ENCODE data around the gene EPB41L4A. TPM values are rescaled to one million over a fixed set of nuclear protein-coding genes. Genes with fewer than 3 reads are reported as not detected.

The EPB41L4A gene
- total and polyA plus RNA-seq, 9 donors: 3.3 to 9.1 (median 6.1) TPM

GRCh38 chr5:112293587-112293986 is 125.5 kb downstream of the EPB41L4A start:
- H3K36me3 ChIP-seq (ENCODE audit: control insufficient read depth, insufficient read depth, low read length): no peaks in the 10 kb centered on the region
- H3K27ac ChIP-seq (ENCODE audit: low read length): no peak overlapping the region
- H3K27me3 ChIP-seq (ENCODE audit: control insufficient read depth, insufficient read depth, low read length): no peaks in the 10 kb centered on the region
- no peak overlapping the region for H3K4me3 ChIP-seq (ENCODE audit: low read length)
- WGBS (ENCODE audit: insufficient coverage): 67% methylated on average over 6 of the region's 7 CpGs
- DNase-seq: peak; percentile 9
- H3K4me1 ChIP-seq (ENCODE audit: control insufficient read depth, insufficient read depth, low read length): no peaks in the 10 kb centered on the region
- H3K9me3 ChIP-seq (replicated peaks; ENCODE audit: control insufficient read depth, low read depth, low read length): no peaks in the 10 kb centered on the region

GRCh38 chr5:112290691-112291090 is 128.4 kb downstream of the EPB41L4A start:
- H3K27me3 ChIP-seq (ENCODE audit: control insufficient read depth, insufficient read depth, low read length): no peaks in the 10 kb centered on the region
- no peaks in the 10 kb centered on the region for H3K4me1 ChIP-seq (ENCODE audit: control insufficient read depth, insufficient read depth, low read length)
- no peaks in the 10 kb centered on the region for H3K9me3 ChIP-seq (replicated peaks; ENCODE audit: control insufficient read depth, low read depth, low read length)
- no peaks in the 10 kb centered on the region for H3K36me3 ChIP-seq (ENCODE audit: control insufficient read depth, insufficient read depth, low read length)
- no peak overlapping the region for H3K27ac ChIP-seq (ENCODE audit: low read length)
- H3K4me3 ChIP-seq (ENCODE audit: low read length): no peak overlapping the region
- no peak for DNase-seq

GRCh38 chr5:112289465-112289864 is 129.6 kb downstream of the EPB41L4A start:
- Histone ChIP-seq H3K27me3 (ENCODE audit: control insufficient read depth, insufficient read depth, low read length) (no peaks in the 10 kb centered on the region), H3K27ac (ENCODE audit: low read length) (no peak overlapping the region), H3K9me3 (replicated peaks; ENCODE audit: control insufficient read depth, low read depth, low read length) (no peaks in the 10 kb centered on the region), H3K4me3 (ENCODE audit: low read length) (no peak overlapping the region), H3K36me3 (ENCODE audit: control insufficient read depth, insufficient read depth, low read length) (no peaks in the 10 kb centered on the region), H3K4me1 (ENCODE audit: control insufficient read depth, insufficient read depth, low read length) (no peaks in the 10 kb centered on the region)
- WGBS (ENCODE audit: insufficient coverage): 83% methylated on average over 1 of the region's 4 CpGs
- DNase-seq: no peak

- no peaks in the 10 kb centered on the region for H3K9me3 ChIP-seq (replicated peaks; ENCODE audit: control insufficient read depth, low read depth, low read length)
- H3K27ac ChIP-seq (ENCODE audit: low read length): no peak overlapping the region
- DNase-seq: no peak
- no peaks in the 10 kb centered on the region for H3K27me3 ChIP-seq (ENCODE audit: control insufficient read depth, insufficient read depth, low read length)
- H3K36me3 ChIP-seq (ENCODE audit: control insufficient read depth, insufficient read depth, low read length): no peaks in the 10 kb centered on the region
- no peak overlapping the region for H3K4me3 ChIP-seq (ENCODE audit: low read length)
- H3K4me1 ChIP-seq (ENCODE audit: control insufficient read depth, insufficient read depth, low read length): no peaks in the 10 kb centered on the region
- WGBS (ENCODE audit: insufficient coverage): 92% methylated on average over 3 of the region's 5 CpGs
Measured at GRCh38 chr5:112283943-112284929, 134.8 kb downstream of the EPB41L4A start.

- WGBS (ENCODE audit: insufficient coverage): 33% methylated on average over 1 of the region's 3 CpGs
- DNase-seq: no peak
Measured at GRCh38 chr5:112283034-112283582, 136.0 kb downstream of the EPB41L4A start.

GRCh38 chr5:112279082-112279481 is 140.0 kb downstream of the EPB41L4A start:
- H3K9me3 ChIP-seq (replicated peaks; ENCODE audit: control insufficient read depth, low read depth, low read length): no peaks in the 10 kb centered on the region
- H3K36me3 ChIP-seq (ENCODE audit: control insufficient read depth, insufficient read depth, low read length): no peaks in the 10 kb centered on the region
- DNase-seq: peak; percentile 21
- H3K27ac ChIP-seq (ENCODE audit: low read length): no peak overlapping the region
- WGBS (ENCODE audit: insufficient coverage): 90% methylated on average over 2 of the region's 5 CpGs
- H3K27me3 ChIP-seq (ENCODE audit: control insufficient read depth, insufficient read depth, low read length): no peaks in the 10 kb centered on the region
- no peak overlapping the region for H3K4me3 ChIP-seq (ENCODE audit: low read length)
- no peaks in the 10 kb centered on the region for H3K4me1 ChIP-seq (ENCODE audit: control insufficient read depth, insufficient read depth, low read length)

More at GRCh38 chr5:112283034-112283582, 136.0 kb downstream of the EPB41L4A start:
- Histone ChIP-seq H3K27me3 (ENCODE audit: control insufficient read depth, insufficient read depth, low read length) (no peaks in the 10 kb centered on the region), H3K4me3 (ENCODE audit: low read length) (no peak overlapping the region), H3K4me1 (ENCODE audit: control insufficient read depth, insufficient read depth, low read length) (no peaks in the 10 kb centered on the region), H3K27ac (ENCODE audit: low read length) (no peak overlapping the region), H3K9me3 (replicated peaks; ENCODE audit: control insufficient read depth, low read depth, low read length) (no peaks in the 10 kb centered on the region), H3K36me3 (ENCODE audit: control insufficient read depth, insufficient read depth, low read length) (no peaks in the 10 kb centered on the region)

GRCh38 chr5:112276991-112277390 is 142.1 kb downstream of the EPB41L4A start:
- Histone ChIP-seq H3K9me3 (replicated peaks; ENCODE audit: control insufficient read depth, low read depth, low read length) (no peaks in the 10 kb centered on the region), H3K36me3 (ENCODE audit: control insufficient read depth, insufficient read depth, low read length) (no peaks in the 10 kb centered on the region), H3K4me3 (ENCODE audit: low read length) (no peak overlapping the region), H3K27me3 (ENCODE audit: control insufficient read depth, insufficient read depth, low read length) (no peaks in the 10 kb centered on the region), H3K4me1 (ENCODE audit: control insufficient read depth, insufficient read depth, low read length) (no peaks in the 10 kb centered on the region), H3K27ac (ENCODE audit: low read length) (no peak overlapping the region)
- DNase-seq: no peak
- 60% methylated on average over 1 of the region's 4 CpGs for WGBS (ENCODE audit: insufficient coverage)

GRCh38 chr5:112275671-112276070 is 143.4 kb downstream of the EPB41L4A start:
- no peak for DNase-seq
- H3K27me3 ChIP-seq (ENCODE audit: control insufficient read depth, insufficient read depth, low read length): no peaks in the 10 kb centered on the region
- no peaks in the 10 kb centered on the region for H3K36me3 ChIP-seq (ENCODE audit: control insufficient read depth, insufficient read depth, low read length)
- no CpG with 5 or more reads among the region's 1 CpG for WGBS (ENCODE audit: insufficient coverage)
- no peak overlapping the region for H3K27ac ChIP-seq (ENCODE audit: low read length)
- H3K9me3 ChIP-seq (replicated peaks; ENCODE audit: control insufficient read depth, low read depth, low read length): no peaks in the 10 kb centered on the region
- no peaks in the 10 kb centered on the region for H3K4me1 ChIP-seq (ENCODE audit: control insufficient read depth, insufficient read depth, low read length)
- no peak overlapping the region for H3K4me3 ChIP-seq (ENCODE audit: low read length)

GRCh38 chr5:112270299-112271293 is 148.5 kb downstream of the EPB41L4A start:
- no peaks in the 10 kb centered on the region for H3K9me3 ChIP-seq (replicated peaks; ENCODE audit: control insufficient read depth, low read depth, low read length)
- no peak for DNase-seq
- no CpG with 5 or more reads among the region's 4 CpGs for WGBS (ENCODE audit: insufficient coverage)

More at GRCh38 chr5:112270299-112271293, 148.5 kb downstream of the EPB41L4A start:
- Histone ChIP-seq H3K27me3 (ENCODE audit: control insufficient read depth, insufficient read depth, low read length) (no peaks in the 10 kb centered on the region), H3K4me3 (ENCODE audit: low read length) (no peak overlapping the region), H3K27ac (ENCODE audit: low read length) (no peak overlapping the region), H3K4me1 (ENCODE audit: control insufficient read depth, insufficient read depth, low read length) (no peaks in the 10 kb centered on the region), H3K36me3 (ENCODE audit: control insufficient read depth, insufficient read depth, low read length) (no peaks in the 10 kb centered on the region)
